Measurements from ENCODE around the gene GALNT12.

GALNT12 gene

GRCh38 chr9:98882569-98882923 lies 75.1 kb downstream of the GALNT12 start:
- DNase-seq = no peak

- DNase-seq = no peak
Observed at GRCh38 chr9:98883276-98883675, 75.8 kb downstream of the GALNT12 start.

- DNase-seq = no peak
Observed at GRCh38 chr9:98884849-98885248, 77.4 kb downstream of the GALNT12 start.

GRCh38 chr9:98885575-98886295 lies 78.3 kb downstream of the GALNT12 start:
- DNase-seq = no peak

- no peak for DNase-seq
Observed at GRCh38 chr9:98886691-98887229, 79.3 kb downstream of the GALNT12 start.

GRCh38 chr9:98887918-98888510 lies 80.5 kb downstream of the GALNT12 start:
- DNase-seq = no peak

GRCh38 chr9:98888801-98889421 lies 81.4 kb downstream of the GALNT12 start:
- no peak for DNase-seq

- DNase-seq = no peak
Observed at GRCh38 chr9:98890256-98890655, 82.8 kb downstream of the GALNT12 start.

GRCh38 chr9:98892288-98892687 lies 84.8 kb downstream of the GALNT12 start:
- no peak for DNase-seq

GRCh38 chr9:98892690-98893089 lies 85.2 kb downstream of the GALNT12 start:
- no peak for DNase-seq

- no peak for DNase-seq
Observed at GRCh38 chr9:98894171-98894570, 86.7 kb downstream of the GALNT12 start.

- no peak for DNase-seq
Observed at GRCh38 chr9:98894761-98895160, 87.3 kb downstream of the GALNT12 start.

- no peak for DNase-seq
Observed at GRCh38 chr9:98896632-98897031, 89.2 kb downstream of the GALNT12 start.

GRCh38 chr9:98897745-98898144 lies 90.3 kb downstream of the GALNT12 start:
- no peak for DNase-seq

GRCh38 chr9:98899408-98900056 lies 92.1 kb downstream of the GALNT12 start:
- DNase-seq = no peak
